PC-3 (cell line): Measurements from ENCODE around the gene CEP126. TPM values are rescaled to one million over a fixed set of nuclear protein-coding genes. Genes with fewer than 3 reads are reported as not detected.
A peak's percentile ranks its signal among the peaks of the same experiment; 100 is the strongest.

Experiments used
- ATAC-seq: fragments of 200-7000 bp; cut with Tn5 transposase; 2 replicates; pipeline ENCODE4 v1.9.1; 2020; ENCODE audit warnings: mild to moderate bottlenecking, moderate library complexity
- BruUV-seq: library from RNA; stranded (reverse); fragments of 400-500 nt; replicated peaks from 2 replicates; lab custom pipeline; 2021; lab: Mats Ljungman, UMichigan
- CTCF ChIA-PET: fragments of 300-600 bp; sonication (Branson Sonifier 250); formaldehyde crosslinking; loops from one replicate; lab custom pipeline; 2022; ENCODE audit warnings: antibody characterized with exemption; lab: Charles Lee
- POLR2A ChIA-PET: fragments of 300-600 bp; sonication (Branson Sonifier 250); formaldehyde crosslinking; loops from one replicate; lab custom pipeline; 2022; ENCODE audit warnings: antibody characterized with exemption; ENCODE audit not compliant: unreplicated experiment; lab: Charles Lee
- DNase-seq: peaks from one replicate; pipeline ENCODE4 v3.0.0-alpha.2; 2015
- H2AFZ ChIP-seq: fragments of 300-600 bp; sonication (generic); 2 replicates; pipeline ENCODE4 v1.6.0; 2016; ENCODE audit warnings: antibody characterized with exemption, low read length
- H3F3A ChIP-seq: fragments of 300-600 bp; sonication (generic); one replicate; pipeline ENCODE4 v1.6.0; 2017; ENCODE audit warnings: antibody characterized with exemption, low read length, control low read depth, mild to moderate bottlenecking; ENCODE audit not compliant: unreplicated experiment
- H3K27ac ChIP-seq: fragments of 300-600 bp; sonication (generic); 2 replicates; pipeline ENCODE4 v1.5.1; 2016; ENCODE audit warnings: mild to moderate bottlenecking, low read length
- H3K27me3 ChIP-seq: fragments of 300-600 bp; sonication (generic); 2 replicates; pipeline ENCODE4 v1.6.1; 2016; ENCODE audit warnings: low read length, mixed read lengths
- H3K36me3 ChIP-seq: fragments of 300-600 bp; sonication (generic); 2 replicates; pipeline ENCODE4 v1.6.1; 2016; ENCODE audit warnings: low read depth, mixed run types, low read length, mixed read lengths
- H3K4me1 ChIP-seq: fragments of 300-600 bp; sonication (generic); 2 replicates; pipeline ENCODE4 v1.5.1; 2016; ENCODE audit warnings: low read length; ENCODE audit not compliant: insufficient read depth
- H3K4me2 ChIP-seq: fragments of 300-600 bp; sonication (generic); 2 replicates; pipeline ENCODE4 v1.6.0; 2016; ENCODE audit warnings: low read length
- H3K4me3 ChIP-seq: fragments of 300-600 bp; sonication (generic); 2 replicates; pipeline ENCODE4 v1.5.1; 2016; ENCODE audit warnings: mild to moderate bottlenecking, low read length, mixed read lengths
- H3K79me2 ChIP-seq: fragments of 300-600 bp; sonication (generic); 2 replicates; pipeline ENCODE4 v1.6.1; 2017; ENCODE audit warnings: low read length, mixed read lengths
- H3K9ac ChIP-seq: fragments of 300-600 bp; sonication (generic); 2 replicates; pipeline ENCODE4 v1.6.0; 2016; ENCODE audit warnings: mild to moderate bottlenecking, low read length
- H3K9me2 ChIP-seq: fragments of 300-600 bp; sonication (generic); replicated peaks from 2 replicates; pipeline ENCODE4 v1.6.1; 2016; ENCODE audit warnings: mixed run types, low read length, mixed read lengths
- H3K9me3 ChIP-seq: fragments of 300-600 bp; sonication (generic); 2 replicates; pipeline ENCODE4 v1.6.1; 2016; ENCODE audit warnings: low read length, mixed read lengths
- H4K20me1 ChIP-seq: fragments of 300-600 bp; sonication (generic); 2 replicates; pipeline ENCODE4 v1.6.1; 2016; ENCODE audit warnings: low read length, mixed read lengths
- EZH2 ChIP-seq: fragments of 300-600 bp; sonication (generic); IDR thresholded peaks from one replicate; pipeline ENCODE4 v1.6.1; 2017; ENCODE audit warnings: antibody characterized with exemption, mild to moderate bottlenecking, low read length; ENCODE audit not compliant: unreplicated experiment
- EZH2phosphoT487 ChIP-seq: fragments of 300-600 bp; sonication (generic); IDR thresholded peaks from 2 replicates; pipeline ENCODE4 v1.6.1; 2018; ENCODE audit warnings: mild to moderate bottlenecking, antibody characterized with exemption, low read length, borderline replicate concordance
- intact Hi-C: fragments of 100-400 bp; cut with micrococcal nuclease; formaldehyde crosslinking; loops from 2 replicates; pipeline ENCODE4 v1.9.0; 2023
- total RNA-seq: library from RNA; depleted of rRNA; stranded (reverse); fragments of >200 nt; gene quantifications from 2 replicates; pipeline ENCODE4 v1.2.3, GENCODE V29; 2014
- TF ChIP-seq, protein P1 (sequence below): fragments of 300-600 bp; sonication (generic); conservative IDR thresholded peaks from 2 replicates; pipeline ENCODE4 v1.5.1; 2017; ENCODE audit warnings: antibody characterized with exemption, low read depth, mild to moderate bottlenecking, low read length

The CEP126 gene
- total RNA-seq, 1 experiment from 2014 or later: 2.5 TPM

GRCh38 chr11:101914341-101914737 lies 471 bp upstream of the CEP126 start:
- Histone ChIP-seq H3K4me1 (peaks cover 35% of the 10 kb centered on the region), H3K9ac (no peak overlapping the region; the same call in 1 of the 2 replicates), H3K9me2 (no peaks in the 10 kb centered on the region), H3K79me2 (no peaks in the 10 kb centered on the region), H4K20me1 (no peaks in the 10 kb centered on the region), H3K9me3 (no peaks in the 10 kb centered on the region), H2AFZ (peak overlapping the region; percentile 84), H3F3A (no peaks in the 10 kb centered on the region), H3K4me2 (peak overlapping the region; percentile 84), H3K36me3 (no peaks in the 10 kb centered on the region), H3K27ac (no peak overlapping the region), H3K27me3 (no peaks in the 10 kb centered on the region), H3K4me3 (peak overlapping the region; percentile 78)
- no peak for ATAC-seq
- intact Hi-C loops: loop anchor here (1.0 to 10.0 kb wide), 5 partner anchors 52 to 430 kb away; partner anchors contain the start of gene BIRC2
- TF ChIP-seq EZH2 (no peak), EZH2phosphoT487 (no peak)
- TF ChIP-seq, protein P1, sequence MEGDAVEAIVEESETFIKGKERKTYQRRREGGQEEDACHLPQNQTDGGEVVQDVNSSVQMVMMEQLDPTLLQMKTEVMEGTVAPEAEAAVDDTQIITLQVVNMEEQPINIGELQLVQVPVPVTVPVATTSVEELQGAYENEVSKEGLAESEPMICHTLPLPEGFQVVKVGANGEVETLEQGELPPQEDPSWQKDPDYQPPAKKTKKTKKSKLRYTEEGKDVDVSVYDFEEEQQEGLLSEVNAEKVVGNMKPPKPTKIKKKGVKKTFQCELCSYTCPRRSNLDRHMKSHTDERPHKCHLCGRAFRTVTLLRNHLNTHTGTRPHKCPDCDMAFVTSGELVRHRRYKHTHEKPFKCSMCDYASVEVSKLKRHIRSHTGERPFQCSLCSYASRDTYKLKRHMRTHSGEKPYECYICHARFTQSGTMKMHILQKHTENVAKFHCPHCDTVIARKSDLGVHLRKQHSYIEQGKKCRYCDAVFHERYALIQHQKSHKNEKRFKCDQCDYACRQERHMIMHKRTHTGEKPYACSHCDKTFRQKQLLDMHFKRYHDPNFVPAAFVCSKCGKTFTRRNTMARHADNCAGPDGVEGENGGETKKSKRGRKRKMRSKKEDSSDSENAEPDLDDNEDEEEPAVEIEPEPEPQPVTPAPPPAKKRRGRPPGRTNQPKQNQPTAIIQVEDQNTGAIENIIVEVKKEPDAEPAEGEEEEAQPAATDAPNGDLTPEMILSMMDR: no peak
- peak; percentile 27 for DNase-seq
- TSS peak; percentile 60 for BruUV-seq
- ChIA-PET CTCF (interaction anchor here (0.7 to 1.6 kb wide), 5 partner anchors 34 to 93 kb away, joined by 3 to 21 read pairs (median 5); no protein-coding TSS in a partner anchor), POLR2A (interaction anchor here (0.6 to 1.2 kb wide), 6 partner anchors 37 to 257 kb away, joined by 3 to 5 read pairs (median 4); no protein-coding TSS in a partner anchor)

GRCh38 chr11:101915791-101916291 lies 1.0 kb downstream of the CEP126 start:
- H3K4me3 ChIP-seq: peak overlapping the region; percentile 78
- no peaks in the 10 kb centered on the region for H3K9me3 ChIP-seq
- no TSS peak for BruUV-seq
- no peaks in the 10 kb centered on the region for H4K20me1 ChIP-seq
- intact Hi-C loops: loop anchor here (1.0 to 10.0 kb wide), 6 partner anchors 59 to 429 kb away; partner anchors contain the start of genes BIRC2 and YAP1
- peak overlapping the region; percentile 66 for H3K9ac ChIP-seq
- ATAC-seq (peak; percentile 32), DNase-seq (peak; percentile 52)
- TF ChIP-seq EZH2 (no peak), EZH2phosphoT487 (no peak)
- TF ChIP-seq, protein P1: no peak
- POLR2A ChIA-PET: no interaction called here
- CTCF ChIA-PET: interaction anchor here (1.6 kb wide), 1 partner anchor 92 kb away, joined by 21 read pairs; no protein-coding TSS in a partner anchor
- H3K27me3 ChIP-seq: no peaks in the 10 kb centered on the region
- no peaks in the 10 kb centered on the region for H3K36me3 ChIP-seq
- H3K4me1 ChIP-seq: peaks cover 39% of the 10 kb centered on the region
- peak overlapping the region; percentile 84 for H2AFZ ChIP-seq
- no peaks in the 10 kb centered on the region for H3F3A ChIP-seq
- H3K9me2 ChIP-seq: no peaks in the 10 kb centered on the region
- H3K79me2 ChIP-seq: no peaks in the 10 kb centered on the region
- peak overlapping the region; percentile 84 for H3K4me2 ChIP-seq
- peak overlapping the region; percentile 54 for H3K27ac ChIP-seq

DNA sequence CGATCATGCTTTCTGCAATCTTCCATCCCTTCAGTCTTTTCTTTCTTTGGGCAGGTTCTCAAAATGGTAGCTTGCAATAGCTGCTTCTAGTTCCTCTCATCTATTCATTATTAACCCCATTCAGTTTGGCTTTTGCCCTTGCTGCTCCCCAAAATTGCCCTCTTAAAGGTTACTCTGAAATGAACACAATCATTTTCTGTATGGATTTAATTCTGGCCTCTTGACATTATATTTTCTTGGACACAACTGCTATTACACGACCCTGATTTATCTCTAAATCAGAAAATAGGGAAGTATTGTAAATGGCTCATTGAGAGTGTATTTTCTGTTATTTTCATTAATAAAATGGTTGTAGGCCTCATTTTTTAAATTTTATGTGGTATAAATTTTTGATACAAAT lies 1.6 kb downstream of the CEP126 start, which contains the start of gene ANGPTL5:
Gene ANGPTL5 (minus strand): TSS at position 101 of the 400 bp plus-strand sequence. CDS start 8,613 bp downstream, outside the sequence.
- Histone ChIP-seq H3K4me1 (peaks cover 43% of the 10 kb centered on the region), H3K4me3 (peak within 1 kb of the TSS; percentile 78), H3K9me2 (no peaks in the 10 kb centered on the region), H3K27ac (peak within 1 kb of the TSS; percentile 54), H3K4me2 (peak within 1 kb of the TSS; percentile 84), H3K9me3 (no peaks in the 10 kb centered on the region), H2AFZ (peak within 1 kb of the TSS; percentile 84), H3K79me2 (no peaks in the 10 kb centered on the region), H3K27me3 (no peaks in the 10 kb centered on the region), H3K9ac (peak within 1 kb of the TSS; percentile 66), H3K36me3 (no peaks in the 10 kb centered on the region), H3F3A (no peaks in the 10 kb centered on the region), H4K20me1 (no peaks in the 10 kb centered on the region)
- intact Hi-C loops: loop anchor here (5.0 to 10.0 kb wide), 3 partner anchors 196 to 428 kb away; partner anchors contain the start of genes BIRC2 and YAP1
- ATAC-seq: no peak
- DNase-seq: no peak
- BruUV-seq: no TSS peak
- no peak for TF ChIP-seq EZH2phosphoT487
- TF ChIP-seq, protein P1: no peak
- no peak for TF ChIP-seq EZH2
- ChIA-PET POLR2A (no interaction called here), CTCF (no interaction called here)
